ENCODE data around the gene ART1.

The ART1 gene

DNA sequence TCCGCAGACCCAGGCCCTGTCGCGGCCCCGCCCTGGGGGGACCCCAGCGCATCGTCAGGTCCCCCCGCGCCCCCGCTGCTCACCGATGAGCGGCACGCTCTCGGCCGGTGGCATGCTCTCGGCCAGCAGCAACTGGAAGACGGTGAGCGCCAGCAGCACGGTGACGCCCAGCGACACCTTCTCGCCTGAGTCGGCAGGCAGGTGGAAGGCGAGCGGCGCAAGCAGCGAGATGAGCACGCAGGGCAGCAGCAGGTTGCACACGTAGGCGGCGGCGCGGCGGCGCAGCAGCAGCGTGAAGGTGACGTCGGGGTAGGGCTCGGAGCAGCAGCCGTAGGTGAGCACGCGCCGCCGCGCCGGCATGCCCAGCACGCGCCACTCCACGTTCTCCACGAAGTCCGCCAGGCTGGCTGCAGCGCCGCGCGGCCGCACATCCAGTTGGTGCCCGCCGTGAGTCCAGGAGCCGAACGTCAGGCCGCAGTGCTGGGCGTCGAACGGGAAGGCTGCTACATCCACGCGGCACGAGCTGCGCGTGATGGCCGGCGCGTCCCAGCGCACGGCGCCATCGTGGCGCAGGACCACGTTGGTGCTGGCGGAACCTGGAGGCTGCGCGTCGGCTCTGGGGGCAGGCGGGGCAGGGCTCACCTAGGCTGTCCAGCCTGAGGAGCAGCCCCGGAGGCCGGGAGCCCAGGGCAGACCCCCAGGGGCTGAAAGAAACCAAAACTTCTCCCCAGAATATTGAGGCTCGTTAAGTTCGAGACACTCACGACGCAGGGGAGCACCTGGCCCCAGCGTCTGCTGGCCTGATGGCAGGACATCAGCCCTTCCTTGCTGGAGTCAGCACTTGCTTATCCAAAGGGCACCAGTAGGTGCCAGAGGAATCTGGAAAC, 22.5 kb downstream of the ART1 start:
- DNase-seq, result no peak

DNA sequence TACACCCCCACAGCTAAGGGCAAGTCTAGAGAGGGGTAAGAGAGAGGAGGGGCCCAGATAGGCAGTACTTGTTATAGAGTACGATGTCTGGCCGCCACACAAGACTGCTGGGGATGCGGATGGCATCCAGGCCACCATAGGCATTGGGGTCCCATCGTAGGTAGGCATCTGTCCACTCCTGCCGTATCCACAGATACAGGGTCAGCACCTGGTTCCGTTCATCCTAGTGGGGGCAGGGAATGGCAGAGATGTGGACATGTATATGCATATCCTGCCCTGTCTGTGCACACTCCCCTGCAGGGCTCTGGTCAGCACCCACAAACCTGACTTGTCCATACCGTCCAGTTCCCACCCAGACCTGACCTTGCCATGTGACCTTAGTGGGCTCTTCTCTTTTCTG, 24.2 kb downstream of the ART1 start:
- no peak for DNase-seq

DNA sequence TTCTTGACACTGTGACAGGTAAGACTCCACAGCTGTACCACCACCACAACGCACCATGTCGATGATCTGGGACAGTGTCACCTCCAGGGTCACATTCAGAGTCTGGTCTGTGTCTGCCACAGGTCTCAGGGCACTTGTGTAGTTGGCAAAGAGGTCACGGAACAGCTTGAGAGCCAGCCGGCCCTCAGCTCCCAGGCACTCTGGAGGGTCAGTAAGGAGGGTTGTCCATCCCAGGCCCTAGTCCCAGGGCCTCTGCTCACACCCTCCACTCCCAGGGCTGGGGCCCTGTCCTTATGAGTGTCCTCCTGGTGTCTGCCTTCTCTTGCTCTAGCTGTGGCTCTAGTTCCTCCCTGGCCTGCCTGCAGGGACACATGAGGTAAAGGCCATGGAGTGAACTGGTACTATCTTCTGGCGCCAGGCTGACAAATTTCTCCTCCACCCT, 24.8 kb downstream of the ART1 start:
- no peak for DNase-seq

DNA sequence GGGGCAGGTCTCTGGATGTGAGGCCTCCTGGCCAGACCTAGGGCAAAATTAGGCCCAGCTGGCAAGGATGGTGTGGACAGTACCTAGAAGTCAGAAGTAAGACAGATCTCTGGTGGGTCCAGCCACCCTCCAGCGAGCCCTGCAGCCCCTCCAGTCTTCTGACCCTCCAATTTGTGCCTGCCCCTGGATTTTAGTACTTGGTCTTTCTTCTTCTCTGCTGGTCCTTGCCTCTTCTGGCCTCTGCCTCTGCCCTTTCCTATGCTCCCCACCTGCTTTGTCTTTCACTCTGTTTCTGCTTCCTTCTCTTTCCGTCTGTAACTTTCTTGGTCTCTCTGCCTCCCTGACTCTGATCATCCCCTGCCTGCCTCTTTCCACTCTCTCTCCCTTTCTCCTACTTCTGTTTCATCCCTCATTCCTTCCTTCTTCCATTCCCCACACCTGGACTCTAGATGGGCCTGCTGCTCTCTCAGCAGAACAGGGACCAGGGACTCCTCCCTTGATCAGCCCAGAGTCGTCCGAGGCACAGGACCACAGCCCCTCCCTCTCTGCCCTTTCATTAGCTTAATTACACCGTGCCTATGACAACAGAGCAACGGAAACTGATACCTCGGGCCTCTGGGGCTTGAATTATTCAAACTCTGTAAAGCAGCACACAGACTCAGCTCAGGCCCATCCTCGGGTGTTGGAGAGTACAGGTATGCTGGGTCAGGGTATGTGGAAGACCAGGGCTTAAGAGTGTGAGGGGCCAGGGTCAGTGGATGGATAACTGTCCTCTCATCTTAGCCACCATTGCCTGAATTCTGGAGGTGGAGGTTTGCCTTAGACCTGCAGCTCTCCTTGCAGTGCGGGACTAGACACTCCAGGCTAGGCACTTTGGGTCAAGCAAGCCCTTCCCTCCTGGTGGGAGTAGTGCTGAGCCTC, 26.7 kb downstream of the ART1 start, which contains the start of gene CHRNA10:
Gene CHRNA10 (minus strand): TSS at position 51 of the 921 bp plus-strand sequence. CDS start 72 bp downstream, outside the sequence.
- no peak for DNase-seq

DNA sequence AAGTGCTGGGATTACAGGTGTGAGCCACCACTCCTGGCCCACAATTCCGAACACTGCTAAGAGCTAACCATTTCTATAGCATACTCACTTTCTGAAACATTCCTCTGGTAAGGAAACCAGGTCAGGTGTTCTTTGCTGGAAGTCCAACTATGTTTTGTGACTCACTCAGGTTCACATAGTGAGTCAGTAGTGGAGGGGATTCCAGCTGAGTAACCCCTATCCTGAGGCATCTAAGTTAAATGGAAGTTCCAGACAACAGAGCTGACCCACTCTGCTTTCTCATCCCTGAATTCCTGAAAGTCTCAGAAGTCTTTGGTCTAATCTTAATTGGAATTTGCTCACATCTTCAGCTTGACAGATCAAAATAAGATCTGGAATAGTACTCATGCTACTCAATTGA, 29.3 kb downstream of the ART1 start:
- no peak for DNase-seq

DNA sequence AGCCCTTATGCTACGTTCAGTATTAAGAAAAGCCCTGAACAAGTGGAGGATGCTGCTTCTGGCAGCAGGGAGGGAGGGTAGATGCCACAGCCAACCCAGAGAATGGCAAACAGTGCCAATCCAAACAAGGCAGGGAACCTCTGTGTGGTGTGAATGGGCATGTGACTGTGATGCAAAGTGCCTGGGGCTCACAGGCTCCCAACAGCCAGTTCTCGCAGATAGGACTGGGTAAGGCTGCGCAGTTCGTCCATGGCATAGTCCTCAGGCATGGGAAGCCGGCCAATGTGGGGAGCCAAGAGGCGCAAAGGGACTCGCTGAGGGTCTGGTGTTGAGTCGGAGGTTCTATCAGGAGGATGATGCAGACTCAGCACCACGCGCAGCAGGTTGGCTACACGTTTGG, 31.0 kb downstream of the ART1 start:
- DNase-seq, result no peak

DNA sequence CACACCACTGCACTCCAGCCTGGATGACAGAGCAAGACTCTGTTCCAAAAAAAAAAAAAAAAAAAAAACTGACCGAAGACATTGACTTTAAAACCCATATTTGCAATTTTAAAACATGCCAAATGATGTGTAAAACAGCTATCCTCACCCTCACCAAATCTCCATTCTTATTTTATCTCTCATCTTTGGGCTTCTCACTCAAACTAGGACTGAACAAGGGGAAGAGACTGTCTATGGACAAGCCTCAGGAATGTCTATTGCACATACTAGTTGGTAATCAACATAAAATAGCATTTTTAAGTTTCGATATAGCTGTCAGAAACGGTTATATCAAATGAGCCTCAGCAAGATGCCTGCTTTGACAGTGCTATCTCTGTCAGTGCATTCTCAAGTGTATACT, 34.1 kb downstream of the ART1 start:
- no peak for DNase-seq

DNA sequence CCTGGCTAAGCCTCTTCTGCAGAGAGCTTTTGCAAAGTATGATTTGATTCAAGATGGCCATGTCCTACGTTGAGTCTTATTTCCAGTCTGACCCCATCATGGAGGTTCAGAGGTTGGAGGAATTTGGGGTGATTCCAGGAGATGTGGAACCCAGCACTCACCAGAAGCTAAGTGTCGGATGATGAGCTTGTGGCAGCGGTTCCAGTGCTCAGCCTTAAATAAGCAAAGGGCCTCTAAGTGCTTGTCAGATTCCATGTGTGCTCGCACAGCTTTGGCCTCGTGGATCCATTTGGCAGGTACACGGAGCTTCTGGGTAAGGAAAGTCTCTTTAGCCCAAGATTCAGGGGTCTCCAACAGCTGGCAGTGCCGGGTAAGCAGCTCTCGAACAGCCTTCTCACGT, 38.1 kb downstream of the ART1 start:
- DNase-seq, result no peak

DNA sequence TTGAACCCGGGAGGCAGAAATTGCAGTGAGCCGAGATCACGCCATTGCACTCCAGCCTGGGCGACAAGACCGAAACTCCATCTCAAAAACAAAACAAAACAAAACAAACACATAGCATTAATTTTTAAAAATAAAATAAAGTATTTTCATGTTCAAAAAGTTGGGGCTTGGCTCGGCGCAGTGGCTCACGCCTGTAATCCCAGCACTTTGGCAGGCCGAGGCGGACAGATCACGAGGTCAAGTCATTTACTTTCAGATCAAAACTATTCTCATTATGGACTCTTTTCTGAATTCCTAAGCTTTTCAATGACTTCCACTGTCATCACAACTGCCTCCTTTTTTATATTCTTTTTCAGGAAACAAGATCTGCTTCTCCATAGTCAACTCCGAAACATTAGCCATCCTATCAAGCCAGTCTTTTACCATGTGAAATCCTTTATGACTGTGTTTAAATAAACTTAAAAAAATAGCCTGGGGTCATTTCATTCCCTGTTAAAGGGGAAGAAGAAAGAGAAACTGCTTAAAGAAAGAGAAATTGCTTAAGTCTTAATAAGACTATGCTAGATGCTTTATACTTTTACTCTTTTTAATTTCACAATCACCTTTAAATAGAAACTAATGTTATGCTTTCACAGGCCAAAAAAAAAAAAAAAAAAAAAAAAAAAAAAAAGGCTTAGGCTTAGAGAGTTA, 39.3 kb downstream of the ART1 start:
- no peak for DNase-seq

DNA sequence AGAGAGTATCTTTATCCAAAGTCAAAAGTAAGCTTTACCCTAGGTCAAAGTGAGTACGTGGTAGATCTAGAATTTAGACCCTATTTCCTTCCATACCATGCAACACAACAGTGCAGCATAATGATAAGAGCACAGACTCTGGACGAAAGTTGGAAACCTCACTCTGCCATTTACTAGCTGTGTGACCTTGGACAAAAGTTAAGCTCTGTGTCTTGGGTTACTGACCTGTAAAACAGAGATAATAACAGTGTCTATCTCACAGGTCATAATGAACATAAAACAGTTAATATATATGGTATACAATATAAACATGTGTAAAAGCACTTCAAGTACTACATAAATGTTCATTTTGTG, 39.9 kb downstream of the ART1 start:
- DNase-seq, result no peak

DNA sequence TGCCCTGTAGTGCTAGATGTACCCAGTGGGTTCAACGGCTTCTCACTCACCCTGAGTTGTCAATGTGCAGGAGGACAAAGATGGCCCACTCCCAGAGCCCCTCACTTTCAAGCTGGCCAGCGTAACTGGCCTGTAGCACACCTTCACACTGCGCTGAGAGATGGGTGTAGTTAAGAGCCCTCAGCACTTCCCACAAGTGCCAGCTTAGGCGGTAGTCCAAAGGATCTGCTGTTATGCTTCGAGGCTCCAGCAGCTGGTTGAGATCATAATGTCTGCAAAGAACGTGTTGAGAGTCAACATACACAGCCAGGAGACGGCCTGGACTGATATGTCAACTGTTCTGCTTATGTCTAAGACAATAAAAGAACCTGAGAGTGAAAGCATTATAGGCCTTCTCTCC, 41.0 kb downstream of the ART1 start:
- DNase-seq, result no peak

DNA sequence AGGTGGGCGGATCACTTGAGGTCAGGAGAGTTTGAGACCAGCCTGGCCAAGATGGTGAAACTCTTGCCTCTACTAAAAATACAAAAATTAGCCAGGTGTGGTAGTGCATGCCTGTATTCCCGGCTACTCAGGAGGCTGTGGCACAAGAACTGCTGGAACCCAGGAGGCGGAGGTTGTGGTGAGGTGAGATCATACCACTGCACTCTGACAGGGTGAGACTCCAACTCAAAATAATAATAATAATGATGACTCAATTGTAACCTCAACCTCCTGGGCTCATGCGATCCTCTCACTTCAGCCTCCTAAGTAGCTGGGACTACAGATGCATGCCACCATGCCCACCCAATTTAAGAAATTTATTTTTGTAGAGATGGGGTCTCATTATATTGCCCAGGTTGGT, 41.8 kb downstream of the ART1 start:
- DNase-seq, result no peak

DNA sequence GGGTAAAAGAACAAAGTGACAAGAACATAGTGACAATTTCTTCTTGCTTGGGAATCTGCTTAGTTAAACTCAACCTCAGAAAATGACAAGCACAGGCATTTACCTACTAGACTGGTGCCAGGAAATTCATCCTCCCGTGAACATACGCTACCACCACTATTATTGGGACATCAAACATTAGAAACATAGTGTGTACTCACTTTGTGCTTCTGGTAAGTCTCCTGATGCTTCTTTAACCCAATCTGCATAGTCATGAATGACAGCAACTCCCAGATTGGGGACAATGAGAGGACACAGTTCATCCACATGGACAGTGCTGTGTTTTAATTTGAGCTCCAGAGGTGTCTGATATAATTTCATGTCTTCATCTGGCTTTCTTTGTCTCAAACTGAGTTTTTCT, 55.5 kb downstream of the ART1 start:
- no peak for DNase-seq

DNA sequence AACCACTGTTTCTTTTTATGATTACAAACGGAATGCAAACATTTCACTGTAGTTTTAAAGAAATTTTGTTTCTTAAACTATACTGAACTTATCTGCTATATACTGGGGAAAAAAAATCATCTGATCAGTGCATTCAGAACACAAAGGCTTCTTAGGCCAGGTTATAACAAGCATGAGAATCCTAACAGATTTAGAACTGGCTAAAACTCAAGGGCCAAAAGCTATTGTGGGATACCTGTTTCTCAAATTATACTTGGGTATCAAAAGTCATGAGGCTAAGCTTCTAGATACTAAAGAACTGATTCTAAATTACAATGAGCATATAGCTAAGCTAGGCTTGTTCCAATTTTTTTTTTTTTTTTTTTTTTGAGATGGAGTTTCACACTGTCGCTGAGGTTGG, 56.0 kb downstream of the ART1 start:
- DNase-seq, result no peak

DNA sequence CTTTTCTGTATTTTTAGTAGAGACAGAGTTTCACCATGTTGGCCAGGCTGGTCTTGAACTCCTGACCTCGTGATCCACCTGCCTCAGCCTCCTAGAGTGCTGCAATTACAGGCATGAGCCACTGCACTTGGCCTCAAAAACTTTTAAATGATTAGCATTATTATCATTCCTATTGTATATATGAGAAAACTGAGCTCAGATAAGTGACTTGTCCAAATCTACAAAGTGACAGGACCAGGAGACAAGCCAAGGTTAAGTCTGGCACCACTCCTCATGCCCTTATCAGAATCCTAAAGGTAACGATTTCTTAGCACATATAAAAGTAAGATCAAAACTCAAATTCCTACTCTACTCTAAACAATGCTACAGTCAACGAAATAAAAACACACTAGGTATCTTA, 58.5 kb downstream of the ART1 start:
- no peak for DNase-seq

DNA sequence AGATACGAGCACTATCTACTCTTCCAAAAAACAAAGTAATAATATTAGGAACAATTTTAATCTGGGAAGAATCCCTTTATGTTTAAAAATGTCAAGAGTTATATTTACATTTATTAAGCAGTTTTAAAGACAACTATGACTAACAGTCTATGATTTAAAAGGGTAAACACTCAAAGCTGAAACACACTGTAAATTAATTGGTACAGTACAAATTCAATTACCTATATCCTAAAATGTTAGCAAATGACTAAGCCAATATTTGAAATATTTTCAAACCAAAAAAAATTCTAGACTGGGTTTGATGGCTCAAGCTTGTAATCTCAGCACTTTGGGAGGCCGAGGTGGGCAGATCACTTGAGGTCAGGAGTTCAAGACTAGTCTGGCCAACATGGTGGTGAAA, 62.2 kb downstream of the ART1 start:
- no peak for DNase-seq

DNA sequence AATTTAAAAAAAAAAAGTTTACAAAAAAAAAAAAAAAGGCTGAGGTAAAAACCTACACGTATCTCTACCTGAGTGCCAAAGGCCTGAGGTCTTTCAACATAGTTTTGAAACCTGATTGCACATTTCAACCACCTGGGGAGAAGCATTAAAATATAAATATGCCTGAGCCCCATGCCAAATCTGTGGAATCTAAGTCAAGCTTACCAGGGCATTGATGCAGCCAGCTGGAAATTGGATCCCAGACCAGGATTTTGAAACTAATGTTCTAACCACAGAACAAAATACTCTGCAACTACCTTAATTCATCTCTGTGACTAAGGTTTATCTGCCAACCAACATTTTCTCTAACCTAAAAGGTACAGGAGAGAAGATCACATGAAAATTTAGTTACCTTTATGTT, 65.0 kb downstream of the ART1 start:
- DNase-seq, result no peak

DNA sequence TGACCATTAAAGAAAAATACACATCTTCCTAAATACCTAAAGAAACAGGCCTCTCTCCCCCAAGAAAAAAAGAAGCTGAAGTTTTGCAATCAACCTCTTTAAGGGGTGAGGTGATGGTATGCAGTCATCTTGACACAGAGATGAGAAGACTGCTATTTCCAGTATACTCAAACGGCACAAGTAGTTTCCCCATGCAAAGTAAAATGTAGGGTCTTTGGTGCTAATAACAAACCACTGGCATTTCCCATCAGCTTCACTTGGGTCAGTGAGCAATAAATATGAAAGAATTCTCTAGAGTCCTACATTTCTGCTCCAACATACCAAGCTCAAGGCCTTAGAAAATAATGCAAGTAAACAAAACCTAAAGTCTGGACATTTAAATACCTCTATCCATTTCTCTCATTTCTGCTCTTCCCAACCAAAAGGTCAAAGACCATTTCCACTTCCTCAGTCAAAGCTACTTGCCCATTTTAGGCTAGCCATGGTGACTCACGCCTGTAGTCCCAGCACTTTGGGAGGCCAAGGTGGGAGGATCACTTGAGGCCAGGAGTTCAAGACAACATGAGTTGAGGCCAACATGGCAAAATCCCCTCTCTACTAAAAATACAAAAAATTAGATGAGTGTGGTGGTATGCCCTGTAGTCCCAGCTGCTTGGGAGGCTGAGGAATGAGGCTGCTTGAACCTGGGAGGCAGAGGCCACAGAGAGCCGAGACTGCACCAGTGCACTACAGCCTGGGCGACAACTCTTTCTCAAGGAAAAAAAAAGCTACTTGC, 65.7 kb downstream of the ART1 start:
- no peak for DNase-seq

DNA sequence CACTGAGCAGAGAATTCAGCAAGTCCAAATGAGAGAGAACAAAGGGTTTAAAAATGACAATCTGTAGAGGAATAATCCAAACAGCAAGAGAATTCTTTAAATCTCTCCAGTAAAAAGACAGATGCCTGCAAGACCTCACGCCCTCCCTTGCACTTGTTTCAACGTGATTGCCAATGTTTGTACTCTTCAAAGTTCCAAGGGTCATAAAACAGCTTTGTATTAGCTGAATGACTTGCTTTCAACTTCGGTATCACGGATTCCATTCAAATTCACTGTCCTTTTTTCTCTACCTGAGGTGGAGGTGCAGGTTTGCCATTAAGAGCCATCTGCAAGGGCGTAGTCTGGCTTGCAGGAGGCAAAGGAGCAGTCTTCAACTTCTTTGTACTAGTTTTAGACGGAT, 67.3 kb downstream of the ART1 start:
- no peak for DNase-seq
